CD14-positive monocyte (primary cell): ENCODE measurements around the gene CSNK1G3. TPM values are rescaled to one million over a fixed set of nuclear protein-coding genes. Genes with fewer than 3 reads are reported as not detected.

ENCODE experiments used
- DNase-seq, 3 donors: peaks; one replicate each; pipeline ENCODE4 v3.0.0-alpha.2; 2011 to 2022
- H2AFZ ChIP-seq: 2 replicates; pipeline ENCODE4 v1.6.0; 2012; ENCODE audit warnings: mild to moderate bottlenecking, low read depth, low read length, inconsistent platforms; ENCODE audit not compliant: insufficient read depth, poor library complexity, severe bottlenecking
- H3K27ac ChIP-seq, 2 donors: 1 replicate in 1 of 2; 2 replicates in 1 of 2; pipeline ENCODE4 v1.5.1; 2012 to 2013; ENCODE audit warnings: low read length in 2 of 2, control low read depth in 1 of 2, inconsistent platforms in 1 of 2, low read depth in 1 of 2, mild to moderate bottlenecking in 1 of 2
- H3K27me3 ChIP-seq, 2 donors: one replicate each; pipeline versions ENCODE4 v1.6.0 to v1.6.1; 2011 to 2013; ENCODE audit warnings: low read length in 2 of 2; ENCODE audit not compliant: control insufficient read depth in 2 of 2, insufficient read depth in 2 of 2
- H3K36me3 ChIP-seq, 2 donors: replicated peaks in 1 of 2; 1 replicate in 1 of 2; 2 replicates in 1 of 2; pipeline versions ENCODE4 v1.5.1 to v1.6.1; 2012 to 2013; ENCODE audit warnings: low read length in 2 of 2, control low read depth in 1 of 2, inconsistent platforms in 1 of 2, mild to moderate bottlenecking in 1 of 2; ENCODE audit not compliant: insufficient read depth in 2 of 2, control insufficient read depth in 1 of 2
- H3K4me1 ChIP-seq, 2 donors: 1 replicate in 1 of 2; 2 replicates in 1 of 2; pipeline versions ENCODE4 v1.5.1 to v1.6.1; 2012 to 2013; ENCODE audit warnings: low read length in 2 of 2, control low read depth in 1 of 2, inconsistent platforms in 1 of 2, mild to moderate bottlenecking in 1 of 2, moderate library complexity in 1 of 2; ENCODE audit not compliant: insufficient read depth in 2 of 2, control insufficient read depth in 1 of 2
- H3K4me2 ChIP-seq: replicated peaks from 2 replicates; pipeline ENCODE3; 2012; ENCODE audit warnings: low read length, moderate library complexity, mild to moderate bottlenecking; ENCODE audit not compliant: poor library complexity, severe bottlenecking; ENCODE audit errors: extremely low read depth
- H3K4me3 ChIP-seq, 3 experiments: fragments of 200-600 bp in 1 of 3; sonication (generic) in 1 of 3; replicated peaks in 1 of 3; 1 replicate in 2 of 3; 2 replicates in 1 of 3; pipeline ENCODE4 v1.5.1; 2011 to 2013; ENCODE audit warnings: low read length in 3 of 3, mild to moderate bottlenecking in 3 of 3, control low read depth in 2 of 3, low read depth in 2 of 3, inconsistent platforms in 1 of 3, moderate library complexity in 1 of 3
- H3K79me2 ChIP-seq: 2 replicates; pipeline ENCODE4 v1.6.0; 2012; ENCODE audit warnings: mild to moderate bottlenecking, control low read depth, inconsistent platforms, low read length, moderate library complexity; ENCODE audit not compliant: insufficient read depth
- H3K9ac ChIP-seq: 2 replicates; pipeline ENCODE4 v1.6.0; 2017; ENCODE audit warnings: low read length, mild to moderate bottlenecking; ENCODE audit not compliant: insufficient read depth, poor library complexity, severe bottlenecking
- H3K9me3 ChIP-seq, 2 donors: replicated peaks in 1 of 2; 1 replicate in 1 of 2; 2 replicates in 1 of 2; pipeline versions ENCODE4 v1.5.1 to v1.6.1; 2012 to 2013; ENCODE audit warnings: low read length in 2 of 2, control low read depth in 1 of 2; ENCODE audit not compliant: control insufficient read depth in 1 of 2, insufficient read depth in 1 of 2
- H4K20me1 ChIP-seq: 2 replicates; pipeline ENCODE4 v1.6.0; 2012; ENCODE audit warnings: mild to moderate bottlenecking, low read length, control low read depth, moderate library complexity; ENCODE audit not compliant: insufficient read depth
- H3K27ac Mint-ChIP-seq, 7 donors: one replicate each; pipeline ENCODE4 v1.8.0; 2020; ENCODE audit warnings: mild to moderate bottlenecking in 7 of 7, mixed read lengths in 7 of 7, moderate library complexity in 6 of 7, inconsistent platforms in 2 of 7
- H3K27me3 Mint-ChIP-seq, 3 donors: one replicate each; pipeline ENCODE4 v1.8.0; 2021 to 2022; ENCODE audit warnings: low read depth in 3 of 3, mild to moderate bottlenecking in 3 of 3, mixed read lengths in 3 of 3, moderate library complexity in 3 of 3, inconsistent platforms in 1 of 3
- H3K36me3 Mint-ChIP-seq, 2 donors: one replicate each; pipeline ENCODE4 v1.8.0; 2020; ENCODE audit warnings: mixed read lengths in 2 of 2, inconsistent platforms in 1 of 2, mild to moderate bottlenecking in 1 of 2
- H3K4me1 Mint-ChIP-seq: one replicate; pipeline ENCODE4 v1.8.0; 2020; ENCODE audit warnings: mild to moderate bottlenecking, mixed read lengths
- H3K4me3 Mint-ChIP-seq, 2 donors: one replicate each; pipeline ENCODE4 v1.8.0; 2020; ENCODE audit warnings: mild to moderate bottlenecking in 2 of 2, mixed read lengths in 2 of 2, moderate library complexity in 1 of 2
- H3K9me3 Mint-ChIP-seq, 7 donors: one replicate each; pipeline ENCODE4 v1.8.0; 2020 to 2022; ENCODE audit warnings: mixed read lengths in 7 of 7, mild to moderate bottlenecking in 6 of 7, moderate library complexity in 6 of 7, inconsistent platforms in 2 of 7
- WGBS: methylation state at CpG from one replicate; pipeline ENCODE4 v1.1.5; 2013; ENCODE audit warnings: missing lambda C conversion rate; ENCODE audit not compliant: insufficient coverage; 5-methylcytosine and 5-hydroxymethylcytosine counted together
- intact Hi-C, 2 donors: fragments of 100-400 bp; cut with micrococcal nuclease; formaldehyde crosslinking; loops; one replicate each; pipeline versions ENCODE4 v1.15.0 to v1.15.1; 2023
- polyA plus RNA-seq, 3 donors: library from polyadenylated mRNA; depleted of rRNA in 1 of 3; unstranded in 2 of 3; stranded (reverse) in 1 of 3; fragments of 300-500 nt in 2 of 3; fragments of >200 nt in 1 of 3; fragmentation: Illumina TruSeq in 2 of 3; gene quantifications; 1 replicate in 2 of 3; 2 replicates in 1 of 3; pipeline ENCODE4 v1.2.3, GENCODE V29; 2012 to 2021
- TF ChIP-seq, protein P1 (sequence below): fragments of 200-600 bp; IDR thresholded peaks from one replicate; pipeline ENCODE4 v1.8.0; 2022; ENCODE audit warnings: antibody characterized with exemption, mild to moderate bottlenecking

The CSNK1G3 gene
- polyA plus RNA-seq, 3 donors = 10.8 to 22.3 (median 17.1) TPM

DNA sequence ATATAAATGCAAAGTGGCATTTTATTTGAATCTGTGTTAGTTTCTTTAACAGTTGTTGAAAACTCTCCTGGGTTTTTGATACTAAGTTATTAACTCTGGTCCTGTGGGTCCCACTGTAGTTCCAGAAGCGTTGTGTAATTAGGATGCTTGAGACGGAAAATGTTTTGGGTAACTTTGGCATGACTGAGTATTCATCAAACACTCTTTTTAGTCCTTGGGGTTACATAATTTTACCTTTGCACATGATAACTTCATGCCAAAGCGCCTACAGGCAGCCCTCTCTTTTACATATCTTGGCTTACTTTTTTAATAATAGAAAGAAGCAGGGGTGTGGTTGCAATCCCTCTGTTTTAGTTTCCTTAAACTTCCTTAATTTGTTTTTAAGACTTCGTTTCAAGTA lies 12.2 kb downstream of the CSNK1G3 start:
- H3K4me3 Mint-ChIP-seq = no peak overlapping the region

DNA sequence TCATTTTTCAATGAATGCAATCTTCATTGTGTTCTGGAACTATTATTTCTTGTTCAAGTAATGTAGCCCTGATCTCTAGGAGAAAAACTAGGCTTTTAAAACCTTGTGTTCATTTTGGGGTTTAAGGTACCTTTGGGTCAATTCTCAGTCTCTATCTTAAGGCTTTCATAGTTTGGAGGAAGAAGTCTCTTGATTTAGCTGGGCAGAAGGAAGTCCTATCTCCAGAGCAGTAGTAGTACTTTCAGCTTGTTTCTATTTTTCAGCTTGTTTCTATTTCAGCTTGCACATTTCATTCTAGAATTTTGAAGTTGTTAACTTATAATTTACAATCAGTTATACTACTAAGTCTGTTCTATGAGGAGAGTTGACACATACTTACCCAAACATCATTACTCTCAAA lies 15.2 kb downstream of the CSNK1G3 start:
- Mint-ChIP-seq H3K27me3 (peaks cover 0 to 3% (median 0%) of the 10 kb centered on the region in 3 donors), H3K4me3 (no peak overlapping the region), H3K9me3 (no peaks in the 10 kb centered on the region), H3K4me1 (peaks cover 27% of the 10 kb centered on the region), H3K27ac (peak overlapping the region in 1 of 7 donors; percentile 48), H3K36me3 (peaks cover 0 to 2% of the 10 kb centered on the region in 2 donors)
- peaks cover 90% of the 10 kb centered on the region for H4K20me1 ChIP-seq
- no peak overlapping the region for H3K4me3 ChIP-seq
- no peak for DNase-seq
- TF ChIP-seq, protein P1, sequence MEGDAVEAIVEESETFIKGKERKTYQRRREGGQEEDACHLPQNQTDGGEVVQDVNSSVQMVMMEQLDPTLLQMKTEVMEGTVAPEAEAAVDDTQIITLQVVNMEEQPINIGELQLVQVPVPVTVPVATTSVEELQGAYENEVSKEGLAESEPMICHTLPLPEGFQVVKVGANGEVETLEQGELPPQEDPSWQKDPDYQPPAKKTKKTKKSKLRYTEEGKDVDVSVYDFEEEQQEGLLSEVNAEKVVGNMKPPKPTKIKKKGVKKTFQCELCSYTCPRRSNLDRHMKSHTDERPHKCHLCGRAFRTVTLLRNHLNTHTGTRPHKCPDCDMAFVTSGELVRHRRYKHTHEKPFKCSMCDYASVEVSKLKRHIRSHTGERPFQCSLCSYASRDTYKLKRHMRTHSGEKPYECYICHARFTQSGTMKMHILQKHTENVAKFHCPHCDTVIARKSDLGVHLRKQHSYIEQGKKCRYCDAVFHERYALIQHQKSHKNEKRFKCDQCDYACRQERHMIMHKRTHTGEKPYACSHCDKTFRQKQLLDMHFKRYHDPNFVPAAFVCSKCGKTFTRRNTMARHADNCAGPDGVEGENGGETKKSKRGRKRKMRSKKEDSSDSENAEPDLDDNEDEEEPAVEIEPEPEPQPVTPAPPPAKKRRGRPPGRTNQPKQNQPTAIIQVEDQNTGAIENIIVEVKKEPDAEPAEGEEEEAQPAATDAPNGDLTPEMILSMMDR = no peak
- peaks cover 85% of the 10 kb centered on the region for H3K79me2 ChIP-seq
- H3K9ac ChIP-seq = no peak overlapping the region
- no peaks in the 10 kb centered on the region for H3K27me3 ChIP-seq
- no peak overlapping the region for H3K27ac ChIP-seq
- peaks cover 8 to 10% of the 10 kb centered on the region in 2 donors for H3K4me1 ChIP-seq
- no peak overlapping the region for H3K4me2 ChIP-seq
- no peaks in the 10 kb centered on the region for H3K9me3 ChIP-seq
- no peaks in the 10 kb centered on the region for H3K36me3 ChIP-seq
- intact Hi-C loops = no loop called here
- H2AFZ ChIP-seq = no peak overlapping the region

More for the DNA sequence above, 12.2 kb downstream of the CSNK1G3 start:
- Mint-ChIP-seq H3K4me1 (peaks cover 34% of the 10 kb centered on the region), H3K27ac (peak overlapping the region in 3 of 7 donors; percentile 38 to 43 (median 38)), H3K36me3 (peaks cover 0 to 2% of the 10 kb centered on the region in 2 donors), H3K27me3 (peaks cover 0 to 3% (median 0%) of the 10 kb centered on the region in 3 donors), H3K9me3 (no peaks in the 10 kb centered on the region)
- no peak for DNase-seq
- TF ChIP-seq, protein P1 = no peak
- peaks cover 96% of the 10 kb centered on the region for H4K20me1 ChIP-seq
- H3K9me3 ChIP-seq = no peaks in the 10 kb centered on the region
- H3K4me2 ChIP-seq = no peak overlapping the region
- peaks cover 8 to 18% of the 10 kb centered on the region in 2 donors for H3K4me1 ChIP-seq
- intact Hi-C loops = no loop called here
- no peak overlapping the region for H3K9ac ChIP-seq
- H2AFZ ChIP-seq = no peak overlapping the region
- H3K4me3 ChIP-seq = no peak overlapping the region
- H3K36me3 ChIP-seq = no peaks in the 10 kb centered on the region
- peaks cover 88% of the 10 kb centered on the region for H3K79me2 ChIP-seq
- WGBS = no CpG with 5 or more reads among the region's 4 CpGs
- H3K27me3 ChIP-seq = no peaks in the 10 kb centered on the region
- H3K27ac ChIP-seq = no peak overlapping the region
